ENCODE results near the gene CACNA1B. TPM values are rescaled to one million over a fixed set of nuclear protein-coding genes. Genes with fewer than 3 reads are reported as not detected.
"Not testable (repeated sequence)": the region's sequence is repeated elsewhere in the genome, so short reads cannot be mapped to it uniquely, and the experiment has no call there.

CACNA1B gene
- total RNA-seq, 1 experiment from 2014 or later: 0.34 TPM

DNA sequence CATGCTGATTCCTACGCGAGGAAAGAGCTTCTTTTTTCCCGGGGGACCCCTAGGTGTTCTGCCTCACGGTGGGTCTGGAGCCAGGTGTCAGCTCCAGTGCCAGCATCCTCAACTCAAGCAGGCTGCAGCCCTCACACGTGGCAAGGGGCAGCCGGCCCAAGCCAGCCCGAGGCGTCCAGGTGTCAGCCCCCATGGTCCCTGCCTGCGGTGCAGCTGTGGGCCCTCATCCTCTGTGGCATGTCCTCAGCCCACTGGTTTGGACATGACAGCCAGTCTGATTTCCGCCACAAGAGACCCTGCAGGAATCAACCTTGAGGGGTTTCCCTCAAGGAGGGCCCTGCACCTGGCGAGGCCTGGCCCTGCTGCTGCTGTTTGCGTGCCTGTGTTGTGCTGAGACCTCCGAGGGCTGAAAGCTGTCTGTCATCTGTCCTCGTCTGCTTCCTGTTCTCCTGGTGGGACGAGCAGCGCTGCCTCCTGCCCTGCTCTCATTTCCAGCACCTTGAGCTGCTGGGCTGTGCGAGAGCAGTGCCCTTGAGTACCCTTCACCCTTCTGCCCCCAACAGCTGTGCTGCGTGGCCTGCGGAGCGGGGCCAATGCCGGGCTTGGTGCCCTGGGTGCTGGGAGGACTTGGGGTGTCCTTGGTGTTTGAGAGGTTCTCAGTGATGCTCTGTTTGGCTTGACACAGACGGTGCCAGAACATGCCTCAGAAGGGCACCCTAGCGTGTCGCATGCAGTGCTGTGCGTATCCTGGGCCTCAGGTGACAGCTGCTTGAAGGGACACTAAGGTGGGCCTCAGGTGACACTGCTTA lies 137.6 kb downstream of the CACNA1B start:
- DNase-seq (ENCODE audit: low spot score): no peak

DNA sequence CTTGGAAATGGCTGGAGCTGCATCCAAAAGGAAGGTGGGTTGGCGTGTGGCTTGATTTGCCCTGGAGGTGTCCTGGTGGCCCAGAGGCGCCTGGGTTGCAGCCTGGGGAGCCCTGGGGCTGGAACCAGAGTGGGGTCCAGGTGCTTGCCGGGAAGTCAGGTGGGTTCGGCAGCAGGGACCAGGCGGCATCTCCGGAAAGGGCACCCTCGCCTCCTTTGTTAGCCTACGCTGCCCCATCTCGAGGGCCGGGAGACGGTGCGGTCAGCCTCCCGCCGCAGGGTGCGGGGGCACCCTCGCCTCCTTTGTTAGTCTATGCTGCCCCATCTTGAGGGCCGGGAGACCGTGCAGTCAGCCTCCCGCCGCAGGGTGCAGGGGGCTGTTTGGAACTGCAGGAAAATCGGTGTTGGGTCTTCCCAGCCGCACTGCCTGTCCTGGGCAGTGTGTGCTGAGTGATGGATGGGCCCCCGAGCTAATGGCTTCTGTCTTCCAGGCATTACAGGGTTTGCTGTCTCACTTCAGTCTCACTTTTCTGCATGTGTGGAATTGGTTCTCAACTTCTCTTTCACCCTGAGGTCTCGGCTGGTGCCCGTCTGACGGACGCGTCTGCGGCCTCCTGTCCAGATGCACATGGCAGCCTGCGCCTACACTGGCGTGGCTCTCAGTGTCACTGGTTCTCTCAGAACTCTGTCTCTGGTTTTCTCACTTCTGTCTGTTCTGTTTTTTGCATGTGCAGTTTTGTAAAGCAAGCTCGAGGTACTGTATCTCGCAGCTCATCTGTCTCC lies 139.0 kb downstream of the CACNA1B start:
- BruUV-seq (replicated peaks): no TSS peak
- CTCF ChIA-PET: no interaction called here
- TF ChIP-seq, protein P1, sequence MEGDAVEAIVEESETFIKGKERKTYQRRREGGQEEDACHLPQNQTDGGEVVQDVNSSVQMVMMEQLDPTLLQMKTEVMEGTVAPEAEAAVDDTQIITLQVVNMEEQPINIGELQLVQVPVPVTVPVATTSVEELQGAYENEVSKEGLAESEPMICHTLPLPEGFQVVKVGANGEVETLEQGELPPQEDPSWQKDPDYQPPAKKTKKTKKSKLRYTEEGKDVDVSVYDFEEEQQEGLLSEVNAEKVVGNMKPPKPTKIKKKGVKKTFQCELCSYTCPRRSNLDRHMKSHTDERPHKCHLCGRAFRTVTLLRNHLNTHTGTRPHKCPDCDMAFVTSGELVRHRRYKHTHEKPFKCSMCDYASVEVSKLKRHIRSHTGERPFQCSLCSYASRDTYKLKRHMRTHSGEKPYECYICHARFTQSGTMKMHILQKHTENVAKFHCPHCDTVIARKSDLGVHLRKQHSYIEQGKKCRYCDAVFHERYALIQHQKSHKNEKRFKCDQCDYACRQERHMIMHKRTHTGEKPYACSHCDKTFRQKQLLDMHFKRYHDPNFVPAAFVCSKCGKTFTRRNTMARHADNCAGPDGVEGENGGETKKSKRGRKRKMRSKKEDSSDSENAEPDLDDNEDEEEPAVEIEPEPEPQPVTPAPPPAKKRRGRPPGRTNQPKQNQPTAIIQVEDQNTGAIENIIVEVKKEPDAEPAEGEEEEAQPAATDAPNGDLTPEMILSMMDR (conservative IDR thresholded peaks at IDR 0.05; ENCODE audit: low read depth, low read length): no peak
- intact Hi-C loops (cut with micrococcal nuclease; ENCODE audit: unreplicated experiment): no loop called here
- H3K36me3 ChIP-seq (ENCODE audit: insufficient read depth, low read length, poor library complexity, severe bottlenecking): no peaks in the 10 kb centered on the region
- H3K4me3 ChIP-seq (ENCODE audit: low read depth, low read length, poor library complexity, severe bottlenecking): no peak overlapping the region
- POLR2A ChIA-PET (ENCODE audit: low non-redundant PET): no interaction called here
- H3K27me3 ChIP-seq (replicated peaks; ENCODE audit: insufficient read depth, low read depth, low read length, poor library complexity): no peaks in the 10 kb centered on the region
- H3K27ac ChIP-seq (ENCODE audit: low read depth, low read length, poor library complexity, severe bottlenecking): no peak overlapping the region
- DNase-seq (ENCODE audit: low spot score): no peak
- no peaks in the 10 kb centered on the region for H3K4me1 ChIP-seq (ENCODE audit: insufficient read depth, low read length, poor library complexity, severe bottlenecking)
- no peaks in the 10 kb centered on the region for H3K9me3 ChIP-seq (ENCODE audit: low read depth, low read length, poor library complexity, severe bottlenecking)

More for the DNA sequence above, 137.6 kb downstream of the CACNA1B start:
- CTCF ChIA-PET: no interaction called here
- Histone ChIP-seq H3K4me3 (ENCODE audit: low read depth, low read length, poor library complexity, severe bottlenecking) (no peak overlapping the region), H3K9me3 (ENCODE audit: low read depth, low read length, poor library complexity, severe bottlenecking) (no peaks in the 10 kb centered on the region), H3K36me3 (ENCODE audit: insufficient read depth, low read length, poor library complexity, severe bottlenecking) (no peaks in the 10 kb centered on the region), H3K27ac (ENCODE audit: low read depth, low read length, poor library complexity, severe bottlenecking) (no peak overlapping the region), H3K27me3 (replicated peaks; ENCODE audit: insufficient read depth, low read depth, low read length, poor library complexity) (no peaks in the 10 kb centered on the region), H3K4me1 (ENCODE audit: insufficient read depth, low read length, poor library complexity, severe bottlenecking) (peaks cover 4% of the 10 kb centered on the region)
- intact Hi-C loops (cut with micrococcal nuclease; ENCODE audit: unreplicated experiment): no loop called here
- TF ChIP-seq, protein P1 (conservative IDR thresholded peaks at IDR 0.05; ENCODE audit: low read depth, low read length): no peak
- no peak for TF ChIP-seq EZH2 (IDR thresholded peaks at IDR 0.05; ENCODE audit: borderline replicate concordance, low read depth, low read length, poor library complexity, severe bottlenecking)
- POLR2A ChIA-PET (ENCODE audit: low non-redundant PET): no interaction called here
- BruUV-seq (replicated peaks): no TSS peak

DNA sequence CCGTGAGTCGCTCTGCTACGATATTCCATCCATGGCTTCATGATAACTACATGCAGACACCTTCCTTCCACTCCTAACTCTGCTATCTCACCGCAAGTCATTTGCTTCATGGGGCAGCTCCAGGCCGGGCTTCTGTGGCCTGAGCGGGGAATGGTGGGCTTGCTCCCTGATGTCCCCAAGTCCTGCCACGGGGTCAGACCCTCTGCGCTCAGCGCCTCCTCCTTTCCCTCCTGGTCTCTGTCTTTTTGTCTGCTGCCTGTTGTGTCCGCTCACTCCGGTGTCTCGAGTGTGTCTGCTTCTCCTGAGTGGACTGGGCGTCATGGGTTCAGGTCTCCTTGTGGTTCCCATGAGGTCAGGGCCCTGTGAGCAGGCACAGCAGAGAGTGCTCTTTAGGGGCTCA lies 139.6 kb downstream of the CACNA1B start:
- Histone ChIP-seq H3K36me3 (ENCODE audit: insufficient read depth, low read length, poor library complexity, severe bottlenecking) (no peaks in the 10 kb centered on the region), H3K27me3 (replicated peaks; ENCODE audit: insufficient read depth, low read depth, low read length, poor library complexity) (peaks cover 6% of the 10 kb centered on the region), H3K4me1 (ENCODE audit: insufficient read depth, low read length, poor library complexity, severe bottlenecking) (no peaks in the 10 kb centered on the region), H3K27ac (ENCODE audit: low read depth, low read length, poor library complexity, severe bottlenecking) (no peak overlapping the region), H3K4me3 (ENCODE audit: low read depth, low read length, poor library complexity, severe bottlenecking) (no peak overlapping the region), H3K9me3 (ENCODE audit: low read depth, low read length, poor library complexity, severe bottlenecking) (no peaks in the 10 kb centered on the region)
- no TSS peak for BruUV-seq (replicated peaks)
- intact Hi-C loops (cut with micrococcal nuclease; ENCODE audit: unreplicated experiment): no loop called here
- POLR2A ChIA-PET (ENCODE audit: low non-redundant PET): no interaction called here
- CTCF ChIA-PET: no interaction called here
- no peak for TF ChIP-seq EZH2 (IDR thresholded peaks at IDR 0.05; ENCODE audit: borderline replicate concordance, low read depth, low read length, poor library complexity, severe bottlenecking)
- TF ChIP-seq, protein P1 (conservative IDR thresholded peaks at IDR 0.05; ENCODE audit: low read depth, low read length): no peak
- no peak for DNase-seq (ENCODE audit: low spot score)

DNA sequence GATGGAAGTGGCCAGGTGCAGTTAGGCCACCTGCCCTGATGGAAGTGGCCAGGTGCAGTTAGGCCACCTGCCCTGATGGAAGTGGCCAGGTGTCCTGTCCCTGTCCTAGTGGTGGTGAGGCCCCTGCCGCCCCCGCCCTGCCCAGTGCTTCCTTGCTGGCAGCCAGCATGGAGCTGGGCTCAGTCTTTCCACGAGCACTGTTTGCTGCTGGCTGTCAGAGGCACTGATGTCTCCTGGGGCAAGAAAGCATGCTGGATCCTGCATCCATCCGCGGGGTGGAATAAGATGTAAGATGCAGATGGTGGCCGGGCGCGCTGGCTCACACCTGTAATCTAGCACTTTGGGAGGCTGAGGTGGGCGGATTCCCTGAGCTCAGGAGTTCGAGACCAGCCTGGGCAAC lies 141.9 kb downstream of the CACNA1B start:
- CTCF ChIA-PET; intact Hi-C loops (cut with micrococcal nuclease; ENCODE audit: unreplicated experiment); H3K9me3 ChIP-seq (ENCODE audit: low read depth, low read length, poor library complexity, severe bottlenecking): not testable (repeated sequence)

More for the DNA sequence above, 141.9 kb downstream of the CACNA1B start:
- H3K4me1 ChIP-seq (ENCODE audit: insufficient read depth, low read length, poor library complexity, severe bottlenecking); BruUV-seq (replicated peaks); H3K4me3 ChIP-seq (ENCODE audit: low read depth, low read length, poor library complexity, severe bottlenecking); DNase-seq (ENCODE audit: low spot score); H3K36me3 ChIP-seq (ENCODE audit: insufficient read depth, low read length, poor library complexity, severe bottlenecking); POLR2A ChIA-PET (ENCODE audit: low non-redundant PET); H3K27ac ChIP-seq (ENCODE audit: low read depth, low read length, poor library complexity, severe bottlenecking): not testable (repeated sequence)
- peaks cover 27% of the 10 kb centered on the region for H3K27me3 ChIP-seq (replicated peaks; ENCODE audit: insufficient read depth, low read depth, low read length, poor library complexity)
